GM23338 (cell line): ENCODE results near the gene KCNF1. TPM values are rescaled to one million over a fixed set of nuclear protein-coding genes. Genes with fewer than 3 reads are reported as not detected.

Experiments used
- ATAC-seq: fragments of 200-7000 bp; cut with Tn5 transposase; 3 replicates; pipeline ENCODE4 v1.9.1; 2020
- DNase-seq: peaks from one replicate; pipeline ENCODE4 v3.0.0-alpha.2; 2015; ENCODE audit warnings: low spot score
- H2AFZ ChIP-seq: fragments of 200-600 bp; sonication (generic); 2 replicates; pipeline ENCODE4 v1.8.0; 2016; ENCODE audit warnings: antibody characterized with exemption, mild to moderate bottlenecking, moderate library complexity
- H3F3A ChIP-seq: fragments of 200-600 bp; sonication (generic); replicated peaks from 2 replicates; pipeline ENCODE4 v1.8.0; 2017; ENCODE audit warnings: antibody characterized with exemption, mixed run types, low read depth
- H3K27ac ChIP-seq: fragments of 200-600 bp; sonication (generic); 2 replicates; pipeline ENCODE4 v1.6.1; 2016; ENCODE audit warnings: low read depth
- H3K27me3 ChIP-seq: fragments of 200-600 bp; sonication (generic); 2 replicates; pipeline ENCODE4 v1.8.0; 2016; ENCODE audit warnings: mild to moderate bottlenecking, mixed run types, moderate library complexity; ENCODE audit not compliant: insufficient read depth
- H3K36me3 ChIP-seq: fragments of 200-600 bp; sonication (generic); 2 replicates; pipeline ENCODE4 v1.8.0; 2016; ENCODE audit warnings: mild to moderate bottlenecking; ENCODE audit not compliant: insufficient read depth
- H3K4me1 ChIP-seq: fragments of 200-600 bp; sonication (generic); 2 replicates; pipeline ENCODE4 v1.8.0; 2016; ENCODE audit warnings: mild to moderate bottlenecking, moderate library complexity; ENCODE audit not compliant: insufficient read depth
- H3K4me2 ChIP-seq: fragments of 200-600 bp; sonication (generic); 2 replicates; pipeline ENCODE4 v1.7.1; 2017; ENCODE audit warnings: mixed run types
- H3K4me3 ChIP-seq: fragments of 200-600 bp; sonication (generic); 2 replicates; pipeline ENCODE4 v1.6.1; 2016; ENCODE audit warnings: mixed run types
- H3K79me2 ChIP-seq: fragments of 200-600 bp; sonication (generic); replicated peaks from 2 replicates; pipeline ENCODE4 v1.8.0; 2017; ENCODE audit warnings: mild to moderate bottlenecking; ENCODE audit not compliant: insufficient read depth
- H3K9me2 ChIP-seq: fragments of 200-600 bp; sonication (generic); 2 replicates; pipeline ENCODE4 v1.8.0; 2017; ENCODE audit not compliant: insufficient read depth
- H4K20me1 ChIP-seq: fragments of 200-600 bp; sonication (generic); replicated peaks from 2 replicates; pipeline ENCODE4 v1.8.0; 2017; ENCODE audit warnings: mild to moderate bottlenecking; ENCODE audit not compliant: insufficient read depth
- H3K27ac Mint-ChIP-seq: 2 replicates; pipeline ENCODE4 v1.8.0; 2020; ENCODE audit warnings: inconsistent platforms, mild to moderate bottlenecking, moderate library complexity, mixed read lengths
- H3K27me3 Mint-ChIP-seq: 3 replicates; pipeline ENCODE4 v1.8.0; 2022; ENCODE audit warnings: low read depth, mild to moderate bottlenecking, moderate library complexity, mixed read lengths, inconsistent platforms; ENCODE audit not compliant: insufficient read depth, poor library complexity
- H3K36me3 Mint-ChIP-seq: 3 replicates; pipeline ENCODE4 v1.8.0; 2021; ENCODE audit warnings: low read depth, mild to moderate bottlenecking, inconsistent platforms, moderate library complexity, mixed read lengths
- H3K4me1 Mint-ChIP-seq: 3 replicates; pipeline ENCODE4 v1.8.0; 2020; ENCODE audit warnings: mild to moderate bottlenecking, inconsistent platforms, mixed read lengths
- H3K4me3 Mint-ChIP-seq: 3 replicates; pipeline ENCODE4 v1.8.0; 2021; ENCODE audit warnings: moderate library complexity, mild to moderate bottlenecking, inconsistent platforms, mixed read lengths
- H3K9me3 Mint-ChIP-seq: 3 replicates; pipeline ENCODE4 v1.8.0; 2020; ENCODE audit warnings: moderate library complexity, mild to moderate bottlenecking, inconsistent platforms, mixed read lengths
- EZH2phosphoT487 ChIP-seq: fragments of 200-600 bp; sonication (generic); IDR thresholded peaks from one replicate; pipeline ENCODE4 v1.8.1; 2018; ENCODE audit warnings: antibody characterized with exemption; ENCODE audit not compliant: unreplicated experiment
- NANOG ChIP-seq: IDR thresholded peaks from 2 replicates; pipeline ENCODE4 v1.6.1; 2016; ENCODE audit warnings: antibody characterized with exemption, borderline replicate concordance
- POLR2AphosphoS5 ChIP-seq: IDR thresholded peaks from 2 replicates; pipeline ENCODE4 v1.6.1; 2016; ENCODE audit warnings: antibody characterized with exemption, low read depth
- STAT1 ChIP-seq: IDR thresholded peaks from one replicate; pipeline ENCODE4 v1.6.1; 2016; ENCODE audit warnings: antibody characterized with exemption; ENCODE audit not compliant: unreplicated experiment
- polyA plus RNA-seq: library from polyadenylated mRNA; unstranded; fragments of >200 nt; fragmentation: Nextera tagmentation; extraction: Ambion mirVana; gene quantifications from 2 replicates; pipeline ENCODE4 v1.2.1, GENCODE V29; 2016
- total RNA-seq: library from RNA; depleted of rRNA; stranded (reverse); fragments of >200 nt; shearing (Covaris generic); gene quantifications from 2 replicates; pipeline ENCODE4 v1.2.3, GENCODE V29; 2014
- TF ChIP-seq, protein P1 (sequence below): fragments of 250-450 bp; sonication (Bioruptor Pico); IDR thresholded peaks from 2 replicates; pipeline ENCODE4 v1.5.0; 2020; ENCODE audit warnings: mild to moderate bottlenecking, moderate library complexity
- TF ChIP-seq, protein P2 (sequence below): IDR thresholded peaks from one replicate; pipeline ENCODE4 v1.6.1; 2018; ENCODE audit warnings: antibody characterized with exemption; ENCODE audit not compliant: unreplicated experiment

KCNF1 gene
- total and polyA plus RNA-seq, 2 experiments from 2014 or later, result 0.11 to 1.5 TPM

DNA sequence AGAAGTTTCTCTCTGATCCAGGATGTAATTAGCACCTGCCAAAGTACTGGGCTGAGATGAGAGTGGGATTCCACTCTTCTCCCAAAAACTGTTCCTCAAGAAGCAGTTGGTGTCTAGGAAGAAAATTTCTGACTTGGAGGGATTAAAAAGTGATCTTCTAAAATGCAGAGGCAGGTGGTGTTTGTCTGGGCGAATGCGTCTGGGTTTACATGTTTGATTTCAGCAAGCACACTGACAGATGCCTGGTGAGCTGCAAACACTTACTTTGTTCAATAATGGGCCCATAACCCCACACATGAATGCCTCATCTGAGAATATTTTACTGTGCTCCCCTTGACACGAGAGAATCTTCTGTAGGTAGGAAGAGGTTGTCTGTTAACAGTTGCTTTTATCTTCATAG, 24.3 kb upstream of the KCNF1 start:
- Mint-ChIP-seq H3K36me3 (no peaks in the 10 kb centered on the region), H3K4me1 (peaks cover 29% of the 10 kb centered on the region), H3K27ac (no peak overlapping the region), H3K27me3 (peaks cover 2% of the 10 kb centered on the region), H3K4me3 (no peak overlapping the region), H3K9me3 (no peaks in the 10 kb centered on the region)
- Histone ChIP-seq H3K4me1 (peaks cover 16% of the 10 kb centered on the region), H3K9me2 (no peaks in the 10 kb centered on the region), H3K4me2 (no peak overlapping the region), H3K79me2 (no peaks in the 10 kb centered on the region), H3K4me3 (no peak overlapping the region), H3K36me3 (no peaks in the 10 kb centered on the region), H2AFZ (no peak overlapping the region), H3K27me3 (no peaks in the 10 kb centered on the region), H4K20me1 (no peaks in the 10 kb centered on the region), H3K27ac (no peak overlapping the region), H3F3A (no peaks in the 10 kb centered on the region)
- TF ChIP-seq NANOG, result no peak
- TF ChIP-seq EZH2phosphoT487, result no peak
- TF ChIP-seq, protein P1, sequence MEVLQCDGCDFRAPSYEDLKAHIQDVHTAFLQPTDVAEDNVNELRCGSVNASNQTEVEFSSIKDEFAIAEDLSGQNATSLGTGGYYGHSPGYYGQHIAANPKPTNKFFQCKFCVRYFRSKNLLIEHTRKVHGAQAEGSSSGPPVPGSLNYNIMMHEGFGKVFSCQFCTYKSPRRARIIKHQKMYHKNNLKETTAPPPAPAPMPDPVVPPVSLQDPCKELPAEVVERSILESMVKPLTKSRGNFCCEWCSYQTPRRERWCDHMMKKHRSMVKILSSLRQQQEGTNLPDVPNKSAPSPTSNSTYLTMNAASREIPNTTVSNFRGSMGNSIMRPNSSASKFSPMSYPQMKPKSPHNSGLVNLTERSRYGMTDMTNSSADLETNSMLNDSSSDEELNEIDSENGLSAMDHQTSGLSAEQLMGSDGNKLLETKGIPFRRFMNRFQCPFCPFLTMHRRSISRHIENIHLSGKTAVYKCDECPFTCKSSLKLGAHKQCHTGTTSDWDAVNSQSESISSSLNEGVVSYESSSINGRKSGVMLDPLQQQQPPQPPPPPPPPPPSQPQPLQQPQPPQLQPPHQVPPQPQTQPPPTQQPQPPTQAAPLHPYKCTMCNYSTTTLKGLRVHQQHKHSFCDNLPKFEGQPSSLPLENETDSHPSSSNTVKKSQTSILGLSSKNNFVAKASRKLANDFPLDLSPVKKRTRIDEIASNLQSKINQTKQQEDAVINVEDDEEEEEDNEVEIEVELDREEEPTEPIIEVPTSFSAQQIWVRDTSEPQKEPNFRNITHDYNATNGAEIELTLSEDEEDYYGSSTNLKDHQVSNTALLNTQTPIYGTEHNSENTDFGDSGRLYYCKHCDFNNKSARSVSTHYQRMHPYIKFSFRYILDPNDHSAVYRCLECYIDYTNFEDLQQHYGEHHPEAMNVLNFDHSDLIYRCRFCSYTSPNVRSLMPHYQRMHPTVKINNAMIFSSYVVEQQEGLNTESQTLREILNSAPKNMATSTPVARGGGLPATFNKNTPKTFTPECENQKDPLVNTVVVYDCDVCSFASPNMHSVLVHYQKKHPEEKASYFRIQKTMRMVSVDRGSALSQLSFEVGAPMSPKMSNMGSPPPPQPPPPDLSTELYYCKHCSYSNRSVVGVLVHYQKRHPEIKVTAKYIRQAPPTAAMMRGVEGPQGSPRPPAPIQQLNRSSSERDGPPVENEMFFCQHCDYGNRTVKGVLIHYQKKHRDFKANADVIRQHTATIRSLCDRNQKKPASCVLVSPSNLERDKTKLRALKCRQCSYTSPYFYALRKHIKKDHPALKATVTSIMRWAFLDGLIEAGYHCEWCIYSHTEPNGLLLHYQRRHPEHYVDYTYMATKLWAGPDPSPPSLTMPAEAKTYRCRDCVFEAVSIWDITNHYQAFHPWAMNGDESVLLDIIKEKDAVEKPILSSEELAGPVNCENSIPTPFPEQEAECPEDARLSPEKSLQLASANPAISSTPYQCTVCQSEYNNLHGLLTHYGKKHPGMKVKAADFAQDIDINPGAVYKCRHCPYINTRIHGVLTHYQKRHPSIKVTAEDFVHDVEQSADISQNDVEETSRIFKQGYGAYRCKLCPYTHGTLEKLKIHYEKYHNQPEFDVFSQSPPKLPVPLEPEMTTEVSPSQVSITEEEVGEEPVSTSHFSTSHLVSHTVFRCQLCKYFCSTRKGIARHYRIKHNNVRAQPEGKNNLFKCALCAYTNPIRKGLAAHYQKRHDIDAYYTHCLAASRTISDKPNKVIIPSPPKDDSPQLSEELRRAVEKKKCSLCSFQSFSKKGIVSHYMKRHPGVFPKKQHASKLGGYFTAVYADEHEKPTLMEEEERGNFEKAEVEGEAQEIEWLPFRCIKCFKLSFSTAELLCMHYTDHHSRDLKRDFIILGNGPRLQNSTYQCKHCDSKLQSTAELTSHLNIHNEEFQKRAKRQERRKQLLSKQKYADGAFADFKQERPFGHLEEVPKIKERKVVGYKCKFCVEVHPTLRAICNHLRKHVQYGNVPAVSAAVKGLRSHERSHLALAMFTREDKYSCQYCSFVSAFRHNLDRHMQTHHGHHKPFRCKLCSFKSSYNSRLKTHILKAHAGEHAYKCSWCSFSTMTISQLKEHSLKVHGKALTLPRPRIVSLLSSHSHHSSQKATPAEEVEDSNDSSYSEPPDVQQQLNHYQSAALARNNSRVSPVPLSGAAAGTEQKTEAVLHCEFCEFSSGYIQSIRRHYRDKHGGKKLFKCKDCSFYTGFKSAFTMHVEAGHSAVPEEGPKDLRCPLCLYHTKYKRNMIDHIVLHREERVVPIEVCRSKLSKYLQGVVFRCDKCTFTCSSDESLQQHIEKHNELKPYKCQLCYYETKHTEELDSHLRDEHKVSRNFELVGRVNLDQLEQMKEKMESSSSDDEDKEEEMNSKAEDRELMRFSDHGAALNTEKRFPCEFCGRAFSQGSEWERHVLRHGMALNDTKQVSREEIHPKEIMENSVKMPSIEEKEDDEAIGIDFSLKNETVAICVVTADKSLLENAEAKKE (CRISPR knock-in tag), result no peak
- no peak for TF ChIP-seq STAT1
- no peak for TF ChIP-seq POLR2AphosphoS5
- ATAC-seq, result no peak
- no peak for DNase-seq

DNA sequence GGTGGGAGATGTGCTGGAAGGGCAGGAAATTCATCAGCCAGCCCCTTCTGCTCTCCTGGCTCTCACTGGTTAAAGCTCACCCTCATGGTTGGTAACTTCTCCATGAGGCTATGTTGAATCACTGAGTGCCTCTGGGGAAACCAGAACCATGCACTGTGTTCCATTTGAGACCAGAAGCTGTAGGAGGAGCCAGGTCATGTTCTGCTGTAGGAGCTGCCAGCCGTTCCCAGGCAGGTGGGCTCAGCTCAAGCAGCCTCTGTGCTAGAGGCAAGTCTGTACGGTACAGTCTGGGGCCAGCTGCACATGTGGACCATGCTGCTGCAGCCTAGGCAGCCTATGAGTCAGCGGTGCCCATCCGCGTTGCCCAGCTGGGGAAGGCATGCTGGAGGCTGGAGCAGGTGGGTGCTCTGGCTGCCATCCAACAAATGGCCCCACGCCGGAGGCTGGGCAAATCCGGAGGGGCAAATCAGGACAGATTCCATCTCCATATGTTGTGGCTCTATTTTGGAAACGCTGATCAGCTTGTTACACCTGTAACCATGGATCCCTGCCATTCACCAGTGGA, 22.0 kb upstream of the KCNF1 start:
- H3K27me3 ChIP-seq, result no peaks in the 10 kb centered on the region
- no peaks in the 10 kb centered on the region for H3F3A ChIP-seq
- H3K4me3 Mint-ChIP-seq, result no peak overlapping the region
- no peaks in the 10 kb centered on the region for H3K79me2 ChIP-seq
- no peak overlapping the region for H3K27ac Mint-ChIP-seq
- peaks cover 2% of the 10 kb centered on the region for H3K27me3 Mint-ChIP-seq
- H3K4me1 ChIP-seq, result peaks cover 10% of the 10 kb centered on the region
- no peak overlapping the region for H3K27ac ChIP-seq
- no peaks in the 10 kb centered on the region for H3K36me3 ChIP-seq
- H3K9me3 Mint-ChIP-seq, result no peaks in the 10 kb centered on the region
- H3K4me3 ChIP-seq, result no peak overlapping the region
- H3K36me3 Mint-ChIP-seq, result no peaks in the 10 kb centered on the region
- H3K4me1 Mint-ChIP-seq, result peaks cover 19% of the 10 kb centered on the region
- no peaks in the 10 kb centered on the region for H3K9me2 ChIP-seq
- H3K4me2 ChIP-seq, result no peak overlapping the region
- ATAC-seq, result no peak
- H2AFZ ChIP-seq, result no peak overlapping the region
- no peaks in the 10 kb centered on the region for H4K20me1 ChIP-seq
- DNase-seq, result no peak
- TF ChIP-seq, protein P2, sequence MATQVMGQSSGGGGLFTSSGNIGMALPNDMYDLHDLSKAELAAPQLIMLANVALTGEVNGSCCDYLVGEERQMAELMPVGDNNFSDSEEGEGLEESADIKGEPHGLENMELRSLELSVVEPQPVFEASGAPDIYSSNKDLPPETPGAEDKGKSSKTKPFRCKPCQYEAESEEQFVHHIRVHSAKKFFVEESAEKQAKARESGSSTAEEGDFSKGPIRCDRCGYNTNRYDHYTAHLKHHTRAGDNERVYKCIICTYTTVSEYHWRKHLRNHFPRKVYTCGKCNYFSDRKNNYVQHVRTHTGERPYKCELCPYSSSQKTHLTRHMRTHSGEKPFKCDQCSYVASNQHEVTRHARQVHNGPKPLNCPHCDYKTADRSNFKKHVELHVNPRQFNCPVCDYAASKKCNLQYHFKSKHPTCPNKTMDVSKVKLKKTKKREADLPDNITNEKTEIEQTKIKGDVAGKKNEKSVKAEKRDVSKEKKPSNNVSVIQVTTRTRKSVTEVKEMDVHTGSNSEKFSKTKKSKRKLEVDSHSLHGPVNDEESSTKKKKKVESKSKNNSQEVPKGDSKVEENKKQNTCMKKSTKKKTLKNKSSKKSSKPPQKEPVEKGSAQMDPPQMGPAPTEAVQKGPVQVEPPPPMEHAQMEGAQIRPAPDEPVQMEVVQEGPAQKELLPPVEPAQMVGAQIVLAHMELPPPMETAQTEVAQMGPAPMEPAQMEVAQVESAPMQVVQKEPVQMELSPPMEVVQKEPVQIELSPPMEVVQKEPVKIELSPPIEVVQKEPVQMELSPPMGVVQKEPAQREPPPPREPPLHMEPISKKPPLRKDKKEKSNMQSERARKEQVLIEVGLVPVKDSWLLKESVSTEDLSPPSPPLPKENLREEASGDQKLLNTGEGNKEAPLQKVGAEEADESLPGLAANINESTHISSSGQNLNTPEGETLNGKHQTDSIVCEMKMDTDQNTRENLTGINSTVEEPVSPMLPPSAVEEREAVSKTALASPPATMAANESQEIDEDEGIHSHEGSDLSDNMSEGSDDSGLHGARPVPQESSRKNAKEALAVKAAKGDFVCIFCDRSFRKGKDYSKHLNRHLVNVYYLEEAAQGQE, result no peak
